Measurements from ENCODE around the gene RHOA.

Gene RHOA

GRCh38 chr3:49313896-49314688, 97.7 kb downstream of the RHOA start:
- H2BK15ac ChIP-seq (ENCODE audit: low read depth, poor library complexity, severe bottlenecking): no peak overlapping the region
- H3K79me1 ChIP-seq (replicated peaks; ENCODE audit: low read length, poor library complexity, severe bottlenecking): peaks cover 21% of the 10 kb centered on the region
- H2BK120ac ChIP-seq (ENCODE audit: low read depth, low read length): no peak overlapping the region
- no peak overlapping the region for H3K27ac ChIP-seq (ENCODE audit: low read length, poor library complexity, severe bottlenecking)
- H3K27me3 ChIP-seq (ENCODE audit: control insufficient read depth in 1 of 2, insufficient read depth in 1 of 2, low read length in 2 of 2): no peaks in the 10 kb centered on the region
- H3K18ac ChIP-seq (ENCODE audit: low read depth in 1 of 2, low read length in 2 of 2): no peak overlapping the region
- no peak overlapping the region for H3K4ac ChIP-seq (ENCODE audit: low read depth in 1 of 2, low read length in 2 of 2)
- no peak overlapping the region for H2BK12ac ChIP-seq (ENCODE audit: low read length in 2 of 2)
- no peak overlapping the region for H2AFZ ChIP-seq (ENCODE audit: low read depth, low read length)
- H3K23ac ChIP-seq (ENCODE audit: low read length in 2 of 2): peak overlapping the region in 1 of 2 experiments; percentile 78
- no peaks in the 10 kb centered on the region for H3K9me3 ChIP-seq (ENCODE audit: control insufficient read depth, low read length)
- no peak overlapping the region for H4K91ac ChIP-seq (ENCODE audit: low read length)
- H3K4me2 ChIP-seq (ENCODE audit: low read length, poor library complexity, severe bottlenecking): no peak overlapping the region
- H2BK5ac ChIP-seq (ENCODE audit: low read depth, low read length, poor library complexity, severe bottlenecking): no peak overlapping the region
- H3K36me3 ChIP-seq (ENCODE audit: control insufficient read depth in 1 of 2, insufficient read depth in 2 of 2, low read depth in 1 of 2, low read length in 2 of 2): peaks cover 59 to 61% of the 10 kb centered on the region in 2 experiments
- WGBS: no CpG with 5 or more reads among the region's 1 CpG
- no peak overlapping the region for H4K8ac ChIP-seq (ENCODE audit: low read length)
- peak overlapping the region; percentile 53 for H3K9ac ChIP-seq (ENCODE audit: low read length)
- no peak overlapping the region for H2AK5ac ChIP-seq (ENCODE audit: low read length, severe bottlenecking)
- peak; percentile 40 for DNase-seq
- H3K4me3 ChIP-seq (ENCODE audit: insufficient read depth in 1 of 2, low read depth in 1 of 2, low read length in 2 of 2): no peak overlapping the region
- no peaks in the 10 kb centered on the region for H3K4me1 ChIP-seq (ENCODE audit: control insufficient read depth, insufficient read depth, low read depth, low read length)
- no peak overlapping the region for H3K14ac ChIP-seq (ENCODE audit: low read length in 2 of 2)

GRCh38 chr3:49311283-49311682, 100.5 kb downstream of the RHOA start:
- Histone ChIP-seq H3K4ac (ENCODE audit: low read depth in 1 of 2, low read length in 2 of 2) (no peak overlapping the region), H2BK12ac (ENCODE audit: low read length in 2 of 2) (no peak overlapping the region), H3K18ac (ENCODE audit: low read depth in 1 of 2, low read length in 2 of 2) (no peak overlapping the region), H3K27ac (ENCODE audit: low read length, poor library complexity, severe bottlenecking) (no peak overlapping the region), H3K4me1 (ENCODE audit: control insufficient read depth, insufficient read depth, low read depth, low read length) (no peaks in the 10 kb centered on the region), H3K14ac (ENCODE audit: low read length in 2 of 2) (no peak overlapping the region), H2AFZ (ENCODE audit: low read depth, low read length) (no peak overlapping the region), H3K4me3 (ENCODE audit: insufficient read depth in 1 of 2, low read depth in 1 of 2, low read length in 2 of 2) (no peak overlapping the region), H2BK5ac (ENCODE audit: low read depth, low read length, poor library complexity, severe bottlenecking) (no peak overlapping the region), H4K8ac (ENCODE audit: low read length) (no peak overlapping the region), H2AK5ac (ENCODE audit: low read length, severe bottlenecking) (no peak overlapping the region), H3K79me1 (replicated peaks; ENCODE audit: low read length, poor library complexity, severe bottlenecking) (peaks cover 22% of the 10 kb centered on the region), H3K9me3 (ENCODE audit: control insufficient read depth, low read length) (no peaks in the 10 kb centered on the region), H2BK120ac (ENCODE audit: low read depth, low read length) (no peak overlapping the region), H3K4me2 (ENCODE audit: low read length, poor library complexity, severe bottlenecking) (no peak overlapping the region), H3K9ac (ENCODE audit: low read length) (no peak overlapping the region), H3K23ac (ENCODE audit: low read length in 2 of 2) (no peak overlapping the region), H2BK15ac (ENCODE audit: low read depth, poor library complexity, severe bottlenecking) (no peak overlapping the region), H3K27me3 (ENCODE audit: control insufficient read depth in 1 of 2, insufficient read depth in 1 of 2, low read length in 2 of 2) (no peaks in the 10 kb centered on the region), H3K36me3 (ENCODE audit: control insufficient read depth in 1 of 2, insufficient read depth in 2 of 2, low read depth in 1 of 2, low read length in 2 of 2) (peaks cover 50 to 60% of the 10 kb centered on the region in 2 experiments), H4K91ac (ENCODE audit: low read length) (no peak overlapping the region)
- WGBS: 94% methylated on average over 3 of the region's 3 CpGs
- DNase-seq: no peak

GRCh38 chr3:49310677-49311076, 101.1 kb downstream of the RHOA start:
- no peak overlapping the region for H4K91ac ChIP-seq (ENCODE audit: low read length)
- H3K27ac ChIP-seq (ENCODE audit: low read length, poor library complexity, severe bottlenecking): no peak overlapping the region
- no peaks in the 10 kb centered on the region for H3K27me3 ChIP-seq (ENCODE audit: control insufficient read depth in 1 of 2, insufficient read depth in 1 of 2, low read length in 2 of 2)
- no peaks in the 10 kb centered on the region for H3K4me1 ChIP-seq (ENCODE audit: control insufficient read depth, insufficient read depth, low read depth, low read length)
- no peak overlapping the region for H4K8ac ChIP-seq (ENCODE audit: low read length)
- no peak overlapping the region for H3K18ac ChIP-seq (ENCODE audit: low read depth in 1 of 2, low read length in 2 of 2)
- H3K36me3 ChIP-seq (ENCODE audit: control insufficient read depth in 1 of 2, insufficient read depth in 2 of 2, low read depth in 1 of 2, low read length in 2 of 2): peaks cover 52 to 64% of the 10 kb centered on the region in 2 experiments
- no peak overlapping the region for H3K4ac ChIP-seq (ENCODE audit: low read depth in 1 of 2, low read length in 2 of 2)
- H2AFZ ChIP-seq (ENCODE audit: low read depth, low read length): no peak overlapping the region
- no peaks in the 10 kb centered on the region for H3K9me3 ChIP-seq (ENCODE audit: control insufficient read depth, low read length)
- no peak overlapping the region for H3K4me3 ChIP-seq (ENCODE audit: insufficient read depth in 1 of 2, low read depth in 1 of 2, low read length in 2 of 2)
- no peak overlapping the region for H3K14ac ChIP-seq (ENCODE audit: low read length in 2 of 2)
- H2BK12ac ChIP-seq (ENCODE audit: low read length in 2 of 2): no peak overlapping the region
- H3K4me2 ChIP-seq (ENCODE audit: low read length, poor library complexity, severe bottlenecking): no peak overlapping the region
- H2BK5ac ChIP-seq (ENCODE audit: low read depth, low read length, poor library complexity, severe bottlenecking): no peak overlapping the region
- 100% methylated on average over 1 of the region's 1 CpG for WGBS
- H2BK15ac ChIP-seq (ENCODE audit: low read depth, poor library complexity, severe bottlenecking): no peak overlapping the region
- no peak overlapping the region for H3K9ac ChIP-seq (ENCODE audit: low read length)
- no peak overlapping the region for H3K23ac ChIP-seq (ENCODE audit: low read length in 2 of 2)
- H3K79me1 ChIP-seq (replicated peaks; ENCODE audit: low read length, poor library complexity, severe bottlenecking): peaks cover 24% of the 10 kb centered on the region
- H2AK5ac ChIP-seq (ENCODE audit: low read length, severe bottlenecking): no peak overlapping the region
- no peak for DNase-seq
- H2BK120ac ChIP-seq (ENCODE audit: low read depth, low read length): no peak overlapping the region

Data from mesenchymal stem cell (in vitro differentiated cells and primary cell).